ENCODE measurements around the gene IGF1R.

IGF1R gene

GRCh38 chr15:98729446-98730042, 81.2 kb downstream of the IGF1R start:
- Histone ChIP-seq H3K4me1 (ENCODE audit: control insufficient read depth in 1 of 2, insufficient read depth in 2 of 2, low read length in 2 of 2) (peaks cover 32 to 37% of the 10 kb centered on the region in 2 donors), H3K27me3 (ENCODE audit: low read depth, low read length) (no peaks in the 10 kb centered on the region), H3K36me3 (ENCODE audit: control insufficient read depth in 1 of 2, insufficient read depth in 2 of 2, low read length in 2 of 2) (peaks cover 0 to 3% of the 10 kb centered on the region in 2 donors), H3K4me3 (ENCODE audit: low read depth in 1 of 2, low read length in 2 of 2) (peak overlapping the region in 1 of 2 donors; percentile 1), H3K27ac (ENCODE audit: low read length) (peak overlapping the region; percentile 89), H3K9me3 (ENCODE audit: control insufficient read depth in 1 of 2, low read length in 2 of 2) (no peaks in the 10 kb centered on the region)

GRCh38 chr15:98730860-98731711, 82.7 kb downstream of the IGF1R start:
- Histone ChIP-seq H3K36me3 (ENCODE audit: control insufficient read depth in 1 of 2, insufficient read depth in 2 of 2, low read length in 2 of 2) (peaks cover 0 to 3% of the 10 kb centered on the region in 2 donors), H3K27ac (ENCODE audit: low read length) (peak overlapping the region; percentile 19), H3K4me1 (ENCODE audit: control insufficient read depth in 1 of 2, insufficient read depth in 2 of 2, low read length in 2 of 2) (peaks cover 35 to 52% of the 10 kb centered on the region in 2 donors), H3K27me3 (ENCODE audit: low read depth, low read length) (no peaks in the 10 kb centered on the region), H3K4me3 (ENCODE audit: low read depth in 1 of 2, low read length in 2 of 2) (no peak overlapping the region), H3K9me3 (ENCODE audit: control insufficient read depth in 1 of 2, low read length in 2 of 2) (no peaks in the 10 kb centered on the region)

DNA sequence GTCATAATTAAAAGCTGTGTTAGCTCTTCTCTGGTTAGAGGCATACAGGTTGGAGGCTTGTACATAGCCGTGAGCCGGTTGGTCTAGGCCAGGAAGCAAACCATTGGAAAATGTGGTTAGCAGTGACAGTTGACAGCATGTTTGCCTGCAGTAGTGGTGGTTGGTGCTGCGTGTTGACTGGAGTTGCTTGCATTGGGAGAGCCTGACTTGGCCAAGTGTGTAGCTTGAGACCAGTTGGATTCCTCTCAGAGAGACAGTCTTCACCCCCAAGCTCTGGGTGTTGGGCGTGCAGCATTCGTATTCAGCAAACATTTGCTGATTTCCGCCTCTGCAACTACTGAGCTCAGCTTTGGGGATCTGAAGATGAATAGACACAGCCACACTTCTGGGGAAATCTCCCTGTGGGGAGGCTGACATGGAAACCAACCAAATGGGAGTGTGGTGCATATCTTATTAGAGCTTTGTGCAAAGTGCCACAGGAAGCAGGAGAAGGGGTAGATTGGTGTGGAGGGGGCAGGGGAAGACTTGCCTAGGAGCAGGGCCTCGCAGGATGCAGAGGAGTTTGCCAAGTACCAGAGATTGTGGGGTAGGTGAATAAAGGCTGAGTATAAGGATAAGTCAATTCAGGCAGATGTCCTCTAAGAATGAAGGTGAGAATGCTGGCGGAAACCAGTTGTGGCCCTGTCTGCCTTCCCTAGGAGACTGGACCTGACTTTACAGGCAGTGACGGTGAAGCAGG, 83.5 kb downstream of the IGF1R start:
- H3K27me3 ChIP-seq (ENCODE audit: low read depth, low read length), result no peaks in the 10 kb centered on the region
- no peaks in the 10 kb centered on the region for H3K9me3 ChIP-seq (ENCODE audit: control insufficient read depth in 1 of 2, low read length in 2 of 2)
- no peak overlapping the region for H3K27ac ChIP-seq (ENCODE audit: low read length)
- peaks cover 0 to 3% of the 10 kb centered on the region in 2 donors for H3K36me3 ChIP-seq (ENCODE audit: control insufficient read depth in 1 of 2, insufficient read depth in 2 of 2, low read length in 2 of 2)
- H3K4me1 ChIP-seq (ENCODE audit: control insufficient read depth in 1 of 2, insufficient read depth in 2 of 2, low read length in 2 of 2), result peaks cover 37 to 55% of the 10 kb centered on the region in 2 donors
- no peak overlapping the region for H3K4me3 ChIP-seq (ENCODE audit: low read depth in 1 of 2, low read length in 2 of 2)

DNA sequence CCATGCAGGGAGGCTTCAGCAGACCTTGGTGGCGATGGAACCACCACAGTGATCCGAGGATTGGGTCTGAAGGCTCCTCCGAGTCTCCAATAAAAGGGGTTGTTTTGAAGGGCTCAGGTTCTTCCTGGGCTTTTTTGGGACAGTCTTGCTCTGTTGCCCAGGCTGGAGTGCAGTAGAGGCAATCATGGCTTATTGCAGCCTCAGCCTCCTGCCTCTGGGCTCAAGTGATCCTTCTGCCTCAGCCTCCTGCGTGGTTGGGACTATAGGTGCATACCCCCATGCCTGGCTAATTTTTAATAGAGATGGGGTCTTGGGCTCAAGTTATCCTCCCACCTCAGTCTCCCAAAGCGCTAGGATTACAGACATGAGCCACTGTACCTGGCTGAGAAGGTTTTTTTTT, 84.8 kb downstream of the IGF1R start:
- peaks cover 34 to 51% of the 10 kb centered on the region in 2 donors for H3K4me1 ChIP-seq (ENCODE audit: control insufficient read depth in 1 of 2, insufficient read depth in 2 of 2, low read length in 2 of 2)
- no peaks in the 10 kb centered on the region for H3K36me3 ChIP-seq (ENCODE audit: control insufficient read depth in 1 of 2, insufficient read depth in 2 of 2, low read length in 2 of 2)
- no peak overlapping the region for H3K4me3 ChIP-seq (ENCODE audit: low read depth in 1 of 2, low read length in 2 of 2)
- H3K27me3 ChIP-seq (ENCODE audit: low read depth, low read length), result no peaks in the 10 kb centered on the region
- H3K9me3 ChIP-seq (ENCODE audit: control insufficient read depth in 1 of 2, low read length in 2 of 2), result no peaks in the 10 kb centered on the region
- no peak overlapping the region for H3K27ac ChIP-seq (ENCODE audit: low read length)

GRCh38 chr15:98734466-98735199, 86.3 kb downstream of the IGF1R start:
- Histone ChIP-seq H3K36me3 (ENCODE audit: control insufficient read depth in 1 of 2, insufficient read depth in 2 of 2, low read length in 2 of 2) (no peaks in the 10 kb centered on the region), H3K4me1 (ENCODE audit: control insufficient read depth in 1 of 2, insufficient read depth in 2 of 2, low read length in 2 of 2) (peaks cover 20 to 37% of the 10 kb centered on the region in 2 donors), H3K4me3 (ENCODE audit: low read depth in 1 of 2, low read length in 2 of 2) (peak overlapping the region; percentile 11 to 34), H3K27me3 (ENCODE audit: low read depth, low read length) (no peaks in the 10 kb centered on the region), H3K9me3 (ENCODE audit: control insufficient read depth in 1 of 2, low read length in 2 of 2) (no peaks in the 10 kb centered on the region), H3K27ac (ENCODE audit: low read length) (peak overlapping the region; percentile 40)

DNA sequence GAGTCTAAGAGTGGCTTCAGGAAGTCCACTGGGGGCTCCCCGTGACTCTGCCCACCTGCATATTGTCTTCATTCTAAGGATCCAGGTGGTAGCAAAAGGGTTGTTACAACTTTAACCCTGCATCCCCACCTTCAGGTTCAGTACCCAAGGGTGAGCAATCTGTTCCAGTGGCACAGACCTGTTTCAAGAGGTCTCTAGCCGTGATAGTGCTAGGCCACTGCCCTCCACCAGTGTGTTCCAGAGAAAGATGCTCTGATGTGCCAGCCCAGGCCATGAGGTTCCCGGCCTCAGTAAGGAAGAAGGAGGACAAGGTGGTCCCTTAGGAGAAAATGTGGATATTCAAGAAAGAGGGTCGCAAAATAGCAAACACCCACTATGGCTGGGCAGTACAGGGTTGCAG, 87.0 kb downstream of the IGF1R start:
- H3K27ac ChIP-seq (ENCODE audit: low read length), result no peak overlapping the region

DNA sequence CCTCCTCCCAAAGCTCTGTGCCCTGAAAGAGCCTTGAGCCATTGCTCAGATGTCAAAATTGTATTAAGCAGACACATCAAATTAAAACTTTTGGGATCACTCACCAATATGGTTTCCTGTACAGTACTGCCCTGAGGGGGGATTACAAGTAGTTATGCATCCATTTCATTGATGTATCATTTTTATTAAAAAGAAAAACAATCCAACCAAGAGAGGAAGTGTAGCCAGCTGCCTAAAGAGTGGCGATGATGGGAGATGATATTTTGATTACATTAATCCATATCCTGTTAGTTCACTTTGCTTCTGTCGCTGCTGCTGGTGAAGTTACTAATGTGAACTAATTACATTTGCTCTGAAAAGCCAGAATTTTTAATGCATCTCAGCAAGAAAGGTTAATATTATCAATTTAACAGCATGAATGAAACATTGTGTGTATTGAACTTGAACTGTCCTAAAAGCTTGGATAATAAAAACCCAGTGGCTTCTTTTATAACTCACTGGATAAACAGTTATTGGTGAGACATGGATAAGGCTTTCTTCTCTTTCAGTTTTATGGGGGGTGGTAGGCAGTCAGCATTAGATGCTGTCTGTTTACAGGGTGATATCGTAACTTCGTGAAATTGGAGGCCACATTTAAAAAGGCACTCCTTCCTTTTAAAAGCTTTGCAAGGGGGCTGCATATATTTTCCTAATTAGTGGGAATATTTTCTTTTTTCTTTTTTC, 87.7 kb downstream of the IGF1R start:
- Histone ChIP-seq H3K27me3 (ENCODE audit: low read depth, low read length) (no peaks in the 10 kb centered on the region), H3K4me1 (ENCODE audit: control insufficient read depth in 1 of 2, insufficient read depth in 2 of 2, low read length in 2 of 2) (peaks cover 17 to 29% of the 10 kb centered on the region in 2 donors), H3K9me3 (ENCODE audit: control insufficient read depth in 1 of 2, low read length in 2 of 2) (no peaks in the 10 kb centered on the region), H3K4me3 (ENCODE audit: low read depth in 1 of 2, low read length in 2 of 2) (no peak overlapping the region), H3K36me3 (ENCODE audit: control insufficient read depth in 1 of 2, insufficient read depth in 2 of 2, low read length in 2 of 2) (no peaks in the 10 kb centered on the region), H3K27ac (ENCODE audit: low read length) (no peak overlapping the region)

More for the DNA sequence above, 87.0 kb downstream of the IGF1R start:
- Histone ChIP-seq H3K4me3 (ENCODE audit: low read depth in 1 of 2, low read length in 2 of 2) (no peak overlapping the region), H3K9me3 (ENCODE audit: control insufficient read depth in 1 of 2, low read length in 2 of 2) (no peaks in the 10 kb centered on the region), H3K36me3 (ENCODE audit: control insufficient read depth in 1 of 2, insufficient read depth in 2 of 2, low read length in 2 of 2) (no peaks in the 10 kb centered on the region), H3K27me3 (ENCODE audit: low read depth, low read length) (no peaks in the 10 kb centered on the region), H3K4me1 (ENCODE audit: control insufficient read depth in 1 of 2, insufficient read depth in 2 of 2, low read length in 2 of 2) (peaks cover 17 to 30% of the 10 kb centered on the region in 2 donors)

GRCh38 chr15:98737159-98737558, 88.8 kb downstream of the IGF1R start:
- no peak overlapping the region for H3K4me3 ChIP-seq (ENCODE audit: low read depth in 1 of 2, low read length in 2 of 2)
- no peaks in the 10 kb centered on the region for H3K27me3 ChIP-seq (ENCODE audit: low read depth, low read length)
- no peaks in the 10 kb centered on the region for H3K36me3 ChIP-seq (ENCODE audit: control insufficient read depth in 1 of 2, insufficient read depth in 2 of 2, low read length in 2 of 2)
- no peak overlapping the region for H3K27ac ChIP-seq (ENCODE audit: low read length)
- H3K4me1 ChIP-seq (ENCODE audit: control insufficient read depth in 1 of 2, insufficient read depth in 2 of 2, low read length in 2 of 2), result peaks cover 17 to 29% of the 10 kb centered on the region in 2 donors
- no peaks in the 10 kb centered on the region for H3K9me3 ChIP-seq (ENCODE audit: control insufficient read depth in 1 of 2, low read length in 2 of 2)

DNA sequence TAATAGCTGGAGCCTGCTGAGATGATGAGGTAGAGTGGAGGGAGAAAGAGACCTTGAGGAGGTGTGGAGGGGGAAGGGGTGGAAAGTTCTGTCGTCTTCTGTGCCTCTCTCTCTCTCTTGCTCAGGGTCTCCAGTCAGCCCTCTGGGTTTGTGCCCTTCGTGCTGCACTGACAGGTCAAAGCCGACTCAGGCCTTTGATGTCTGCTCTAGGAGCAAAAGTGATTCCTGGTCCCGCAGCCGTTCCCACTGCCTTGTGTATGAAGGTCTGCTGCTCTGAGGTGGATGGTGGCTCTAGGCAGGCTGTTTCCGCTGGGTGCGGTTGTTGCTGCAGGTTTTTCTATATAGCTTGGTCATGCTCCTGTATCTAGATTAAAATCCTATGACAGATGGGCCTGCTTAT, 89.4 kb downstream of the IGF1R start:
- Histone ChIP-seq H3K36me3 (ENCODE audit: control insufficient read depth in 1 of 2, insufficient read depth in 2 of 2, low read length in 2 of 2) (no peaks in the 10 kb centered on the region), H3K9me3 (ENCODE audit: control insufficient read depth in 1 of 2, low read length in 2 of 2) (no peaks in the 10 kb centered on the region), H3K4me1 (ENCODE audit: control insufficient read depth in 1 of 2, insufficient read depth in 2 of 2, low read length in 2 of 2) (peaks cover 17 to 29% of the 10 kb centered on the region in 2 donors), H3K4me3 (ENCODE audit: low read depth in 1 of 2, low read length in 2 of 2) (no peak overlapping the region), H3K27ac (ENCODE audit: low read length) (no peak overlapping the region), H3K27me3 (ENCODE audit: low read depth, low read length) (no peaks in the 10 kb centered on the region)

- no peak overlapping the region for H3K4me3 ChIP-seq (ENCODE audit: low read depth in 1 of 2, low read length in 2 of 2)
- peaks cover 17 to 25% of the 10 kb centered on the region in 2 donors for H3K4me1 ChIP-seq (ENCODE audit: control insufficient read depth in 1 of 2, insufficient read depth in 2 of 2, low read length in 2 of 2)
- H3K27ac ChIP-seq (ENCODE audit: low read length), result no peak overlapping the region
Observed at GRCh38 chr15:98738689-98739401, 90.5 kb downstream of the IGF1R start.

More at GRCh38 chr15:98738689-98739401, 90.5 kb downstream of the IGF1R start:
- Histone ChIP-seq H3K27me3 (ENCODE audit: low read depth, low read length) (no peaks in the 10 kb centered on the region), H3K36me3 (ENCODE audit: control insufficient read depth in 1 of 2, insufficient read depth in 2 of 2, low read length in 2 of 2) (no peaks in the 10 kb centered on the region), H3K9me3 (ENCODE audit: control insufficient read depth in 1 of 2, low read length in 2 of 2) (no peaks in the 10 kb centered on the region)

Measured in muscle layer of duodenum (tissue), 2 donors.